ENCODE measurements around the gene FREM1. TPM values are rescaled to one million over a fixed set of nuclear protein-coding genes. Genes with fewer than 3 reads are reported as not detected.
"Not testable (repeated sequence)": the region's sequence is repeated elsewhere in the genome, so short reads cannot be mapped to it uniquely, and the experiment has no call there.

FREM1 gene
- total RNA-seq, 2 donors from 2014 or later, result 3.3 to 6.8 TPM

- intact Hi-C loops (cut with DNase I); DNase-seq (ENCODE audit: low spot score): not testable (repeated sequence)
These were observed 10.6 kb upstream of the FREM1 start for GRCh38 chr9:14920805-14921204.

DNA sequence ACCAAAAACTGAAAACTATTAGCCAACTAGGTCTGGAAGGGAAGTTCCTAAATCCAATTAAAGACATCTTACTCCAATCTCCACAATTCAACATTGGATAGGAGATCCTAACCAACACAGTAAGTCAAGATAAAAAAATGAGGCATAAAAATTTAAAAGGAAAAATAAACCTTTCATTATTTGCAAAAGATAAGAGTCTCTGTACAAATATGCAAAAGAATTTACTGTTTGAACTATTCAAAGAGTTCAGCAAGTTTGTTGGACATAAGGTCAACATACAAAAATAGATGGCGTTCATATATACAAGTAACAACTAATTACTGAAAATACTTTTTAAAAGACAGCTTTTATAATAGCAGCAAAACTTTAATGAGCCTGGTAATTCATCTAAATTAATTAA, 3.1 kb upstream of the FREM1 start:
- intact Hi-C loops (cut with DNase I), result no loop called here

DNA sequence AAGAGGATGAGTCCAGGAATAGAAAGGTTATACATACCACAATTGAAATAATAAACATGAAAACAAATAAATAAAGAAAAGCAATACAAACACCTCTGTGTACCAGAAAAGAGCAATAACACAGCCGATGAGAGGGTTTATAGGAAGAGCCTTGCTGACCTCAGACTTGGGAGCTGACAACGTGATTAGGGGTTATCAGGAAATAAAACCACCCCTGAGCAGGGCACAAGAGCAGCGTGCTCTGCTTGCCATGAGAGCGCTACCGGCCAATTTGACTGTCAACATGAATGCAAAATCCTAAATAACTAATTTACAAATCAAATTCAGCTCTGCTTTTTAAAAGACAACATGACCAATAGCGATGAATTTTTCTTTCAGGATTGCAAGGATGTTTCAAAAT, 2.6 kb upstream of the FREM1 start:
- DNase-seq (ENCODE audit: low spot score), result no peak
- intact Hi-C loops (cut with DNase I), result no loop called here

More for the DNA sequence above, 3.1 kb upstream of the FREM1 start:
- no peak for DNase-seq (ENCODE audit: low spot score)

- intact Hi-C loops (cut with DNase I), result no loop called here
These were observed 818 bp upstream of the FREM1 start for GRCh38 chr9:14911046-14911445.

DNA sequence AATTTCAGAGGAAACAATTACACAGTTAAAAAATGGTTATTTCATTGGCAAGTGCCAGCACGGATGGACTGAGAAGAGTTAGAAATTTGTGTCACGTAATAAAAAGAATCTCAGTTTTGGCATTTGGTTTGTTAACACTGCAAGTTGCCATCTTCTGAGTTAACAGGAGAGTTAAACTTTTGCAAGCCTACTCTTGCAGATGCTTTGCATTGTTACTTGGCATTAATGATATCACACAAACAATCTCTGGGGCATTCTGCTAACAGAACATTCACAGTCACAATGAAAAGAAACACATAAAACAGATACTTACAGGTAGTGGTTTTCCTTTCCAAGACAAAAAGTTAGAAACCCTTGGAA, 647 bp downstream of the FREM1 start:
- intact Hi-C loops (cut with DNase I), result no loop called here
- DNase-seq (ENCODE audit: low spot score), result no peak

More at GRCh38 chr9:14911046-14911445, 818 bp upstream of the FREM1 start:
- no peak for DNase-seq (ENCODE audit: low spot score)

GRCh38 chr9:14909181-14909580, 1.0 kb downstream of the FREM1 start:
- intact Hi-C loops (cut with DNase I), result no loop called here
- DNase-seq (ENCODE audit: low spot score), result no peak

- DNase-seq (ENCODE audit: low spot score), result no peak
- intact Hi-C loops (cut with DNase I), result no loop called here
These were observed 1.7 kb downstream of the FREM1 start for GRCh38 chr9:14908295-14909180.

- DNase-seq (ENCODE audit: low spot score), result no peak
- intact Hi-C loops (cut with DNase I), result no loop called here
These were observed 2.5 kb downstream of the FREM1 start for GRCh38 chr9:14907696-14908095.

GRCh38 chr9:14907360-14907685, 2.9 kb downstream of the FREM1 start:
- no peak for DNase-seq (ENCODE audit: low spot score)
- intact Hi-C loops (cut with DNase I), result no loop called here

DNA sequence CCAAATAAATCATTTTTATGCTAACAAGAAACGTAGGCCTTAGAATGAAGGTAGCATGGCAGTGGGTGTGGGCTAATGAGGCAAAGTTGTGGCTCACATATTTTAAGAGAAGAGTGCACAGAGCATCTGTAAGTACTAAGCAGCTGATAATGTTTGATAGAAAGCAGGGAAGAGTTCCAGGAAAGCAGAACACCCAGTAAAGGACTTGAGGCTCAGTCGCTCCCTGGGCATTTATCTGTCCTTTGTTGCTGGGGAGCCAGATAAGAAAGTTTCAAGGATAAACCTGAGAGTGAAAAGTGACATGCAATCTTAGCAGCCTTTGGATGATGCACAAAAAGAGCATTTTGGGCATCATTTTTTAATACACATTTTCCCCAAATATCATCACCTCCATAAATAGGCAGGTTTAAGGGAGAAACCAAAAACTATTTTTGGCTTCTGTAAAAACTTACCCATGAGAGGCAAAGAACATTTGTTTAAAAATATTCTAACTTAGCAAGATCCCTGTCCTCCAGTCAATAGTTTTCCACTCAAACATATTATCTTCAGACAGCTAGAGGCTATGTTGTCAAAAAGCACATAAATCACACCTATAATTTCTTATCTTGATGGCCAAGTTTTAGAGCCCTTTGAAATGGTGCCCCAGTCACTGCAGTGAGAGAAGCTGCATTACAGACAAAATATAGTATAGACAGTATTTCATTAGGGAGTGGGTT, 3.4 kb downstream of the FREM1 start:
- intact Hi-C loops (cut with DNase I), result no loop called here
- DNase-seq (ENCODE audit: low spot score), result no peak

GRCh38 chr9:14906000-14906399, 4.2 kb downstream of the FREM1 start:
- DNase-seq (ENCODE audit: low spot score), result no peak
- intact Hi-C loops (cut with DNase I), result no loop called here

DNA sequence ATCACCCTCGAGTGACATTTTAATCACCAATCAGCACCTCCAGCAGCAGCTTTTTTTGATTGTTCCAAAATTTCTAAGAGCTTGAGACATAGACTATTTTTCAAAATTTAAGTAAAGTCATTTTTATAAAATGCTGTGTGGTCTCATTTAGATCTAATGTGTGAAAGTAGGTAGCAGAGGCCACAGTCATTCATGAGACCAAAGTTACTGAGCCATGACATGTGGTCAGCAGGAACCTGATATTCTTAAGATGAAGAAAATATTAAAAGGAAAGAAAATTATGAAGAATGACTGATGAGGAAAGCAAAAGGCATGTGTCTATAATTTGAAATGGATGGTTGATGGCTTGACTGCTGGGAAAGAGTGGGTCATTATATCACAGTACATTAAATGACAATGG, 7.2 kb downstream of the FREM1 start:
- intact Hi-C loops (cut with DNase I), result no loop called here
- DNase-seq (ENCODE audit: low spot score), result no peak

DNA sequence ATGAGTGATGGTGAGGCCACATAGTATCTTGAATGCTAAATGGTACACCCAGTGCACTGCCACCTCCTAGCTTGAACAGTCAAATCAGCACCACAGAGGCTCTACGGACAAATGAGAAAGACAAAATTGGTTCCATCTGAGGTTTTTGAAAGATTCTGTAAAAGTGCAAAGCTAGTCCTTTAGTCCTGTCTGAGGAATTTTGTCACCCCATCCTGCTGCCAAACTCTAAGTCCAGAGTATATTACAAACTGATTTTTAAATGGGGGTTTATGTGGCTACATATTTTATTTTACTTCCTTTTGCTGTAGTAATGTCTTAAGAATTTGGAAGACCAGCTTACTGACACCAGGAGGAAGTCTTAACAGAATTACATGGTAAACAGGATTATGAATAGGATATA, 7.7 kb downstream of the FREM1 start:
- intact Hi-C loops (cut with DNase I), result no loop called here
- no peak for DNase-seq (ENCODE audit: low spot score)

DNA sequence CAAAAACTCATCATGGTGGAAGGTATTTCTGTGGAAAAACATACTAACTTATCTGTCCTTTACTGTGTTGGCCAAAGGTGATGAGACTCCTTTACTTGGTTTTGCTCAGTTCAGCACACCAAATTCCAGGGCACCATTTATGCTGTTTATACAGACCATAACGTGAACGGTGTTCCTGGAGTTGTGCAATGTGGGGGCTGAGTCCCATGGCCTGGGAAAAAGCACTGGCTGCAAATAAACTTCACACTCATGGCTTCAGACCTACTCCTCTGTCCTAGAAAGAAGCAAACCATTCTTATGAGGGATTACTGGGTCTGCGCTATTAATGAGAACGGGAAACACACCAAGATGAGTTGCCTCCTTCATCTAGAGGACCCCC, 10.4 kb downstream of the FREM1 start:
- intact Hi-C loops (cut with DNase I), result loop anchor here in 1 of 2 donors (2.0 kb wide), 1 partner anchor 17 kb away; no protein-coding TSS in a partner anchor
- no peak for DNase-seq (ENCODE audit: low spot score)

- intact Hi-C loops (cut with DNase I), result loop anchor here in 1 of 2 donors (2.0 kb wide), 1 partner anchor 16 kb away; no protein-coding TSS in a partner anchor
- no peak for DNase-seq (ENCODE audit: low spot score)
These were observed 11.0 kb downstream of the FREM1 start for GRCh38 chr9:14899042-14899814.

GRCh38 chr9:14895806-14896205, 14.4 kb downstream of the FREM1 start:
- DNase-seq (ENCODE audit: low spot score), result no peak
- intact Hi-C loops (cut with DNase I), result no loop called here

DNA sequence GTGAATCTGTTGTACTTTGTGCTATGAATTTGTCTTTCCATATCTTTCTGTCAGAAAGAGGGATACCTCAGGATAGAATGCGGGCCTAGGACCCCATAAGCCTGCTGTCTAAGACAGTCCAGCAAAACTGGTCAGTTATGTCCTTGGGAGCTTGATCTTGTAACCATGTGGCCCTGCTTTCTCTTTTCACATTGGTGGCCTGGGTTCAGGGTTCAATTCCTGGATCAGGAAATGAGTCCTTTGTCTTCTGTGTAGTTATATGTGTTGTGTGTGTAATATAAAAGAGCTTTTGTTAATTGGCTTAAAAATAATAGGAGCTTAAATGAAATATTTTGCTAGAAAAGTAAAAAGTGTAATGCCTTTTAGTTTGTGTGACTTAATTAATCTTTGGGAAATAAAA, 16.9 kb downstream of the FREM1 start:
- DNase-seq (ENCODE audit: low spot score), result no peak
- intact Hi-C loops (cut with DNase I), result no loop called here

DNA sequence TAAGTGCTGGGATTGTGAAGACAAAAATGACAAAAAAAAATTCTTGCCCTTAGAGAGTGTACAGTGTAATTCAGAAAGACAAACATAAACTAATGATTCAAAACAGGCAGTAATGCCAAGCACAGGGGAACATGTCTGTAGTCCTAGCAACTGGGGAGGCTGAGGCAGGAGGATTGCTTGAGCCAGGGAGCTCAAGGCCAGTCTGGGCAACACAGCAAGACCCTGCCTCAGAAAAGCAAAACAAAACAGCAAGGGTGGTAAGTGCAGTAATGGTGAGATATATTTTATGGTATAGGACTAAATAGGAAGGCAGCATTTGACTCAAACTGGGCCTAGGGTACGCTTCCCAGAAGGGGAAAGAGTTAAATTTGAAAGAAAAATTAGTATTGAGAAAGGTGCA, 18.9 kb downstream of the FREM1 start:
- intact Hi-C loops (cut with DNase I), result no loop called here
- no peak for DNase-seq (ENCODE audit: low spot score)

DNA sequence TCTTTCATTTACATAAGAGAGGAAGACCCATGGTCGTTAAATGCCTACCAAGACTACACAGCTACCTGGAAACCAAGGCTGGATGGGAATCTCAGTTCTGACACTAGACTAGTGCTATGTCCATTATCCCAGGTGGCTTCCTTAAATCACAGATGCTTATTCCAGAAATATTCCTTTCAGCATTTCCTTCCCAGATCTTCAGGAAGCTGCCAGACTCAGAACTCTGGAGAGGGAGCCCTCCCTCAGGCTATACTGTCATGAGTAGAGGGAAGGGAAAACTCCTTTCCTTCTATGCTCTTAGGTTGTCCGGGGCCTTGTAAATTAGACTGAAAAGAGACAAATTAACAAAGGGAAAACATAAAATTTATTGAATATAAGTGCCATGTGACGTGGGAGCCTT, 20.8 kb downstream of the FREM1 start:
- intact Hi-C loops (cut with DNase I), result no loop called here
- DNase-seq (ENCODE audit: low spot score), result no peak

DNA sequence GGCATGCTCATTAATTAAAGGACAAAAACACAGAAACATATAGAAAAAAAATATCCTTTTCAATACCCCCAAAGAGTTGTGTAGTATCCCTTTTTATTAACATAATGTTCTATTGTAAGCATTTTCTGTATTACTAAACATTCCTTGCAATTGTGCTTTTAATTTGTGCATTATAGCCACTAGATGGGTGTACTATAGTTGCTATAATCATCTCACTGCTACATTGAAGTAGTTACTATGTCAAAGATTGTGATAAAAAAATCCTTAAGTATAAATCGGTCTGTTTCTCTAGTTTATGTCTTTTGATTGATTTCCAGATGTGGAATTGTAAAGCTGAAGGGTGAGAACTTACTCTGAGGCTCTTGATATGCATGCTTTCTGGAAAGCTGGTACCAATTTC, 21.4 kb downstream of the FREM1 start:
- intact Hi-C loops (cut with DNase I), result no loop called here
- DNase-seq (ENCODE audit: low spot score), result no peak

All from posterior vena cava (tissue), 2 donors.